IMR-90 (cell line): Measurements from ENCODE around the gene TMEM140. TPM values are rescaled to one million over a fixed set of nuclear protein-coding genes. Genes with fewer than 3 reads are reported as not detected.

ENCODE experiments used
- ATAC-seq: fragments of 200-7000 bp; cut with Tn5 transposase; 2 replicates; pipeline ENCODE4 v1.9.1; 2020; ENCODE audit warnings: low read depth, mild to moderate bottlenecking, moderate library complexity
- BruUV-seq: library from RNA; stranded (reverse); fragments of 400-500 nt; replicated peaks from 2 replicates; lab custom pipeline; 2021; lab: Mats Ljungman, UMichigan
- CTCF ChIA-PET: fragments of 300-600 bp; formaldehyde crosslinking; extraction: SDS; loops from one replicate; lab custom pipeline; 2021; ENCODE audit warnings: antibody characterized with exemption; lab: Yijun Ruan, JAX
- POLR2A ChIA-PET: fragments of 300-600 bp; sonication (Branson Sonifier 250); formaldehyde crosslinking; loops from one replicate; lab custom pipeline; 2022; ENCODE audit warnings: antibody characterized with exemption; ENCODE audit not compliant: unreplicated experiment; lab: Charles Lee
- DNase-seq: peaks from one replicate; pipeline ENCODE4 v3.0.0; 2013
- H2AFZ ChIP-seq: replicated peaks from 2 replicates; pipeline ENCODE3; 2013; ENCODE audit warnings: low read length, mild to moderate bottlenecking; ENCODE audit not compliant: poor library complexity
- H2AK5ac ChIP-seq: 2 replicates; pipeline ENCODE4 v1.6.1; 2013; ENCODE audit warnings: low read depth, low read length, inconsistent platforms
- H2AK9ac ChIP-seq: replicated peaks from 2 replicates; pipeline ENCODE3; 2013; ENCODE audit warnings: mild to moderate bottlenecking, low read depth, low read length, moderate library complexity; ENCODE audit not compliant: poor library complexity
- H2BK120ac ChIP-seq: 2 replicates; pipeline ENCODE4 v1.6.1; 2013; ENCODE audit warnings: low read depth, low read length, inconsistent platforms
- H2BK15ac ChIP-seq: 3 replicates; pipeline ENCODE4 v1.6.1; 2013; ENCODE audit warnings: low read depth, low read length, inconsistent platforms
- H2BK20ac ChIP-seq: 2 replicates; pipeline ENCODE4 v1.6.1; 2013; ENCODE audit warnings: low read depth, mild to moderate bottlenecking, inconsistent platforms, low read length, moderate library complexity
- H2BK5ac ChIP-seq: 2 replicates; pipeline ENCODE4 v1.6.1; 2013; ENCODE audit warnings: mild to moderate bottlenecking, low read depth, low read length, inconsistent platforms; ENCODE audit not compliant: poor library complexity, severe bottlenecking
- H3K14ac ChIP-seq: replicated peaks from 2 replicates; pipeline ENCODE4 v1.6.1; 2013; ENCODE audit warnings: low read depth, low read length, inconsistent platforms
- H3K18ac ChIP-seq: 2 replicates; pipeline ENCODE4 v1.6.1; 2013; ENCODE audit warnings: low read depth, low read length, control low read depth
- H3K23ac ChIP-seq: 2 replicates; pipeline ENCODE4 v1.6.1; 2013; ENCODE audit warnings: low read depth, low read length, inconsistent platforms
- H3K27ac ChIP-seq: 2 replicates; pipeline ENCODE4 v1.5.1; 2013; ENCODE audit warnings: mild to moderate bottlenecking, control low read depth, low read length; ENCODE audit not compliant: insufficient read depth
- H3K27me3 ChIP-seq: 2 replicates; pipeline ENCODE4 v1.6.1; 2013; ENCODE audit warnings: low read length; ENCODE audit not compliant: control insufficient read depth, insufficient read depth
- H3K36me3 ChIP-seq: 2 replicates; pipeline ENCODE4 v1.6.1; 2013; ENCODE audit warnings: low read length, mixed read lengths; ENCODE audit not compliant: control insufficient read depth, insufficient read depth
- H3K4ac ChIP-seq: 2 replicates; pipeline ENCODE4 v1.6.1; 2013; ENCODE audit warnings: low read depth, low read length, inconsistent platforms
- H3K4me1 ChIP-seq: 2 replicates; pipeline ENCODE4 v1.6.1; 2013; ENCODE audit warnings: low read length, mixed read lengths; ENCODE audit not compliant: control insufficient read depth, insufficient read depth
- H3K4me2 ChIP-seq: 2 replicates; pipeline ENCODE4 v1.6.1; 2013; ENCODE audit warnings: low read depth, mild to moderate bottlenecking, control low read depth, low read length, moderate library complexity
- H3K4me3 ChIP-seq: 2 replicates; pipeline ENCODE4 v1.5.1; 2013; ENCODE audit warnings: low read depth, mild to moderate bottlenecking, control low read depth, low read length, moderate library complexity; ENCODE audit not compliant: insufficient read depth
- H3K56ac ChIP-seq: 2 replicates; pipeline ENCODE4 v1.6.1; 2013; ENCODE audit warnings: low read length, inconsistent platforms; ENCODE audit not compliant: insufficient read depth; ENCODE audit errors: extremely low read depth
- H3K79me1 ChIP-seq, 2 experiments: 2 replicates each; pipeline ENCODE4 v1.6.1; 2013; ENCODE audit warnings: low read length in 2 of 2, inconsistent platforms in 1 of 2, low read depth in 1 of 2
- H3K9ac ChIP-seq: 2 replicates; pipeline ENCODE4 v1.6.1; 2013; ENCODE audit warnings: low read depth, low read length, control low read depth
- H3K9me1 ChIP-seq: 2 replicates; pipeline ENCODE4 v1.6.1; 2013; ENCODE audit warnings: low read length, inconsistent platforms; ENCODE audit not compliant: insufficient read depth
- H3K9me3 ChIP-seq: 2 replicates; pipeline ENCODE4 v1.6.1; 2013; ENCODE audit warnings: low read length; ENCODE audit not compliant: control insufficient read depth, insufficient read depth
- H4K20me1 ChIP-seq: 2 replicates; pipeline ENCODE4 v1.6.1; 2013; ENCODE audit warnings: low read length, inconsistent platforms; ENCODE audit not compliant: insufficient read depth
- H4K5ac ChIP-seq: 2 replicates; pipeline ENCODE4 v1.6.1; 2013; ENCODE audit warnings: mild to moderate bottlenecking, low read depth, low read length, control low read depth
- H4K8ac ChIP-seq, 2 experiments: 2 replicates each; pipeline ENCODE4 v1.6.1; 2013; ENCODE audit warnings: low read depth in 2 of 2, low read length in 2 of 2, control low read depth in 1 of 2, inconsistent platforms in 1 of 2
- H4K91ac ChIP-seq: 2 replicates; pipeline ENCODE4 v1.6.1; 2013; ENCODE audit warnings: low read depth, low read length, inconsistent platforms; ENCODE audit not compliant: insufficient read depth
- BHLHE40 ChIP-seq: fragments of 150-350 bp; IDR thresholded peaks from 2 replicates; pipeline ENCODE4 v1.6.1; 2016; ENCODE audit warnings: mild to moderate bottlenecking, low read depth, low read length
- CEBPB ChIP-seq: IDR thresholded peaks from 2 replicates; pipeline ENCODE4 v1.6.1; 2012; ENCODE audit warnings: low read depth, low read length, improper control_type of control experiment
- CHD1 ChIP-seq: IDR thresholded peaks from 2 replicates; pipeline ENCODE4 v1.6.1; 2012; ENCODE audit warnings: low read depth, low read length, improper control_type of control experiment
- FOS ChIP-seq: fragments of 150-350 bp; IDR thresholded peaks from 2 replicates; pipeline ENCODE4 v1.6.1; 2016; ENCODE audit warnings: low read depth, low read length
- MAFK ChIP-seq: IDR thresholded peaks from 2 replicates; pipeline ENCODE4 v1.6.1; 2012; ENCODE audit warnings: low read depth, low read length, improper control_type of control experiment
- MAZ ChIP-seq: IDR thresholded peaks from 2 replicates; pipeline ENCODE4 v1.6.1; 2012; ENCODE audit warnings: low read depth, mild to moderate bottlenecking, low read length, improper control_type of control experiment, moderate library complexity, borderline replicate concordance
- MXI1 ChIP-seq: IDR thresholded peaks from 2 replicates; pipeline ENCODE4 v1.6.1; 2012; ENCODE audit warnings: low read depth, mild to moderate bottlenecking, low read length, moderate library complexity, borderline replicate concordance
- POLR2A ChIP-seq: IDR thresholded peaks from 2 replicates; pipeline ENCODE4 v1.6.1; 2012; ENCODE audit warnings: mild to moderate bottlenecking, low read depth, low read length
- RAD21 ChIP-seq: IDR thresholded peaks from 2 replicates; pipeline ENCODE4 v1.6.1; 2012; ENCODE audit warnings: low read length, improper control_type of control experiment
- RCOR1 ChIP-seq: IDR thresholded peaks from 2 replicates; pipeline ENCODE4 v1.6.1; 2012; ENCODE audit warnings: mild to moderate bottlenecking, low read length, improper control_type of control experiment; ENCODE audit not compliant: insufficient replicate concordance
- RFX5 ChIP-seq: IDR thresholded peaks from 2 replicates; pipeline ENCODE4 v1.8.0; 2012; ENCODE audit warnings: low read depth, mild to moderate bottlenecking, low read length, moderate library complexity
- SMC3 ChIP-seq: fragments of 150-350 bp; IDR thresholded peaks from 2 replicates; pipeline ENCODE4 v1.6.1; 2016; ENCODE audit warnings: low read depth, mild to moderate bottlenecking, antibody characterized with exemption, low read length, moderate library complexity
- WGBS, 2 experiments: methylation state at CpG; one replicate each; pipeline versions ENCODE4 v1.1.5 to v1.1.7; 2013; ENCODE audit warnings: missing lambda C conversion rate in 2 of 2; ENCODE audit not compliant: insufficient read length in 1 of 2; ENCODE audit errors: extremely low coverage in 2 of 2; 5-methylcytosine and 5-hydroxymethylcytosine counted together
- dilution Hi-C: fragments of 300-500 bp; cut with HindIII; formaldehyde crosslinking; loops from one replicate; pipeline ENCODE4 v1.14.3; 2018; ENCODE audit warnings: low sequenced_read_pairs; ENCODE audit not compliant: unreplicated experiment
- in situ Hi-C: fragments of 300-500 bp; cut with MboI; formaldehyde crosslinking; loops from 3 replicates; pipeline ENCODE4 v1.14.3; 2019; ENCODE audit warnings: low sequenced_read_pairs, inconsistent platforms, mixed read lengths
- intact Hi-C: fragments of 100-400 bp; cut with micrococcal nuclease; formaldehyde crosslinking; loops from 2 replicates; pipeline ENCODE4 v1.10.0; 2022
- polyA plus RNA-seq, 3 experiments: library from polyadenylated mRNA; depleted of rRNA; stranded (reverse); fragments of >200 nt; gene quantifications; 2 replicates each; pipeline ENCODE4 v1.2.3, GENCODE V29; 2012; ENCODE audit warnings: low replicate concordance in 1 of 3
- total RNA-seq: library from RNA; depleted of rRNA; stranded (reverse); fragments of >200 nt; gene quantifications from 2 replicates; pipeline ENCODE4 v1.2.3, GENCODE V29; 2012
- TF ChIP-seq, protein P1 (sequence below): fragments of 150-350 bp; IDR thresholded peaks from 2 replicates; pipeline ENCODE4 v1.6.1; 2017; ENCODE audit warnings: mild to moderate bottlenecking, antibody characterized with exemption, low read length, low read depth
- TF ChIP-seq, protein P2 (sequence below): fragments of 150-350 bp; IDR thresholded peaks from 2 replicates; pipeline ENCODE4 v1.6.1; 2016; ENCODE audit warnings: low read depth, mild to moderate bottlenecking, low read length, moderate library complexity, borderline replicate concordance

TMEM140 gene
- total and polyA plus RNA-seq, 2 of the 4 experiments (the other 2 are of a cell fraction), result 0.24 to 0.72 TPM

DNA sequence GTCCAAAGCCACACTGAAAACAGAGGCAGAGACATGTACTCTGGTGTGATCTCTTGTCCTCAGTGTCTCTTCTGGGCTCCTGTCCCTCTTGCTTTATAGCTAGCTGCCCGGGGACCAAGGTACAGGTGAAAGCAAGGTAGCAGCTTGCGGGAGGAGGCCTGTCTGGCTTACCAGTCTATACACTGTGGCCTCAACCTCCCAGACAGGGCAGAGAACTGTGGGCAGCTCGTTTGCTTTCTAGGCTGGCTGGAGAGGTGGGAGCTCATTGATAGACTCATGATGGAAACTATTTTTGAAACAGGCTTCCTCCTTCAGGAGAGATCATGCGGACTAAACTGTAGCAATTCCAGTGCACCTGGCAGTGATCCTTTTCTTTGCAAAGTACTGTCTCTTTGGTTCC lies 18.0 kb downstream of the TMEM140 start:
- intact Hi-C loops, result no loop called here
- ChIA-PET CTCF (no interaction called here), POLR2A (no interaction called here)
- Histone ChIP-seq H3K56ac (no peak overlapping the region), H3K4me2 (no peak overlapping the region), H3K14ac (no peak overlapping the region), H4K20me1 (0 out of 2 replicates have a peak, but pooled peaks cover 4% of the 10 kb centered on the region), H2AFZ (no peak overlapping the region), H4K91ac (no peak overlapping the region), H3K4me1 (peaks cover 15% of the 10 kb centered on the region), H3K9me3 (no peaks in the 10 kb centered on the region), H2AK9ac (no peak overlapping the region), H3K27ac (no peak overlapping the region), H3K9me1 (peaks cover 22% of the 10 kb centered on the region), H4K8ac (no peak overlapping the region), H3K18ac (no peak overlapping the region), H2BK5ac (no peak overlapping the region), H2AK5ac (no peak overlapping the region), H2BK15ac (no peak overlapping the region), H3K79me1 (peaks cover 30 to 60% of the 10 kb centered on the region in 2 experiments), H4K5ac (no peak overlapping the region), H3K4ac (no peak overlapping the region), H2BK20ac (no peak overlapping the region), H3K27me3 (no peaks in the 10 kb centered on the region), H3K9ac (no peak overlapping the region), H2BK120ac (no peak overlapping the region), H3K23ac (no peak overlapping the region), H3K4me3 (no peak overlapping the region), H3K36me3 (peaks cover 42% of the 10 kb centered on the region)
- dilution Hi-C loops, result no loop called here
- ATAC-seq (no peak), DNase-seq (no peak)
- no peak for TF ChIP-seq POLR2A
- no peak for TF ChIP-seq CEBPB
- no peak for TF ChIP-seq SMC3
- TF ChIP-seq RFX5, result no peak
- TF ChIP-seq, protein P1, sequence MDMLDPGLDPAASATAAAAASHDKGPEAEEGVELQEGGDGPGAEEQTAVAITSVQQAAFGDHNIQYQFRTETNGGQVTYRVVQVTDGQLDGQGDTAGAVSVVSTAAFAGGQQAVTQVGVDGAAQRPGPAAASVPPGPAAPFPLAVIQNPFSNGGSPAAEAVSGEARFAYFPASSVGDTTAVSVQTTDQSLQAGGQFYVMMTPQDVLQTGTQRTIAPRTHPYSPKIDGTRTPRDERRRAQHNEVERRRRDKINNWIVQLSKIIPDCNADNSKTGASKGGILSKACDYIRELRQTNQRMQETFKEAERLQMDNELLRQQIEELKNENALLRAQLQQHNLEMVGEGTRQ, result no peak
- no peak for TF ChIP-seq RAD21
- TF ChIP-seq BHLHE40, result no peak
- TF ChIP-seq CHD1, result no peak
- no peak for TF ChIP-seq RCOR1
- TF ChIP-seq MAZ, result no peak
- no peak for TF ChIP-seq FOS
- TF ChIP-seq, protein P2, sequence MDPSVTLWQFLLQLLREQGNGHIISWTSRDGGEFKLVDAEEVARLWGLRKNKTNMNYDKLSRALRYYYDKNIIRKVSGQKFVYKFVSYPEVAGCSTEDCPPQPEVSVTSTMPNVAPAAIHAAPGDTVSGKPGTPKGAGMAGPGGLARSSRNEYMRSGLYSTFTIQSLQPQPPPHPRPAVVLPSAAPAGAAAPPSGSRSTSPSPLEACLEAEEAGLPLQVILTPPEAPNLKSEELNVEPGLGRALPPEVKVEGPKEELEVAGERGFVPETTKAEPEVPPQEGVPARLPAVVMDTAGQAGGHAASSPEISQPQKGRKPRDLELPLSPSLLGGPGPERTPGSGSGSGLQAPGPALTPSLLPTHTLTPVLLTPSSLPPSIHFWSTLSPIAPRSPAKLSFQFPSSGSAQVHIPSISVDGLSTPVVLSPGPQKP, result no peak
- no peak for TF ChIP-seq MAFK
- no peak for TF ChIP-seq MXI1
- no TSS peak for BruUV-seq
- in situ Hi-C loops, result loop anchor here (10.0 kb wide), 2 partner anchors 181 to 481 kb away; partner anchors contain the start of gene AGBL3
- 83% methylated on average over 2 of the region's 4 CpGs; no CpG with 5 or more reads in 1 of the 2 experiments for WGBS, 2 experiments
